ENCODE data around the gene ASF1A. TPM values are rescaled to one million over a fixed set of nuclear protein-coding genes. Genes with fewer than 3 reads are reported as not detected.

ASF1A gene
- total and polyA plus RNA-seq, 2 experiments from 2014 or later, result 25.4 to 72.2 TPM

DNA sequence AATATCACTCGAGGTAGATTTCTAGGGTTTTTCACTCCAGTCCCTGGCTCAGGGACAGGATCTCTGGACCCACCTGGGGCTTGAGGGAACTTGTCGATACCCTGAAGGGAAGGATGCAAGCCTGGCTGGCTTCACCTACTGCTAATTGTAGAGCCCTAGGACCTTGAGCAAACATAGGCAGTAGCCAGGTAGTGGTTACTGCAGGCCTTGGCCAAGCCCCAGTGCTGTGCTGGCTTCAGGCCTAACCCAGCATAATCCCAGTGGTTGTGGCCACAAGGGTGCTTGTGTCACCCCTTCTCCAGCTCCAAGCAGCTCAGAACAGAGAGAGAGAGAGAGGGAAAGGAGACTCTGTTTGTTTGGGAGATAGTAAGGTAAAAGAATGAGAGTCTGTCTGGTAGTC, 46.8 kb downstream of the ASF1A start:
- TF ChIP-seq, protein P1, sequence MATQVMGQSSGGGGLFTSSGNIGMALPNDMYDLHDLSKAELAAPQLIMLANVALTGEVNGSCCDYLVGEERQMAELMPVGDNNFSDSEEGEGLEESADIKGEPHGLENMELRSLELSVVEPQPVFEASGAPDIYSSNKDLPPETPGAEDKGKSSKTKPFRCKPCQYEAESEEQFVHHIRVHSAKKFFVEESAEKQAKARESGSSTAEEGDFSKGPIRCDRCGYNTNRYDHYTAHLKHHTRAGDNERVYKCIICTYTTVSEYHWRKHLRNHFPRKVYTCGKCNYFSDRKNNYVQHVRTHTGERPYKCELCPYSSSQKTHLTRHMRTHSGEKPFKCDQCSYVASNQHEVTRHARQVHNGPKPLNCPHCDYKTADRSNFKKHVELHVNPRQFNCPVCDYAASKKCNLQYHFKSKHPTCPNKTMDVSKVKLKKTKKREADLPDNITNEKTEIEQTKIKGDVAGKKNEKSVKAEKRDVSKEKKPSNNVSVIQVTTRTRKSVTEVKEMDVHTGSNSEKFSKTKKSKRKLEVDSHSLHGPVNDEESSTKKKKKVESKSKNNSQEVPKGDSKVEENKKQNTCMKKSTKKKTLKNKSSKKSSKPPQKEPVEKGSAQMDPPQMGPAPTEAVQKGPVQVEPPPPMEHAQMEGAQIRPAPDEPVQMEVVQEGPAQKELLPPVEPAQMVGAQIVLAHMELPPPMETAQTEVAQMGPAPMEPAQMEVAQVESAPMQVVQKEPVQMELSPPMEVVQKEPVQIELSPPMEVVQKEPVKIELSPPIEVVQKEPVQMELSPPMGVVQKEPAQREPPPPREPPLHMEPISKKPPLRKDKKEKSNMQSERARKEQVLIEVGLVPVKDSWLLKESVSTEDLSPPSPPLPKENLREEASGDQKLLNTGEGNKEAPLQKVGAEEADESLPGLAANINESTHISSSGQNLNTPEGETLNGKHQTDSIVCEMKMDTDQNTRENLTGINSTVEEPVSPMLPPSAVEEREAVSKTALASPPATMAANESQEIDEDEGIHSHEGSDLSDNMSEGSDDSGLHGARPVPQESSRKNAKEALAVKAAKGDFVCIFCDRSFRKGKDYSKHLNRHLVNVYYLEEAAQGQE (IDR thresholded peaks at IDR 0.05; ENCODE audit: unreplicated experiment), result no peak
- TF ChIP-seq JUNB (IDR thresholded peaks at IDR 0.05; ENCODE audit: unreplicated experiment), result no peak
- TF ChIP-seq EZH2 (IDR thresholded peaks at IDR 0.05; ENCODE audit: low read depth, unreplicated experiment), result no peak
- TF ChIP-seq ZNF114 (CRISPR knock-in tag; IDR thresholded peaks at IDR 0.05), result no peak
- TF ChIP-seq, protein P2, sequence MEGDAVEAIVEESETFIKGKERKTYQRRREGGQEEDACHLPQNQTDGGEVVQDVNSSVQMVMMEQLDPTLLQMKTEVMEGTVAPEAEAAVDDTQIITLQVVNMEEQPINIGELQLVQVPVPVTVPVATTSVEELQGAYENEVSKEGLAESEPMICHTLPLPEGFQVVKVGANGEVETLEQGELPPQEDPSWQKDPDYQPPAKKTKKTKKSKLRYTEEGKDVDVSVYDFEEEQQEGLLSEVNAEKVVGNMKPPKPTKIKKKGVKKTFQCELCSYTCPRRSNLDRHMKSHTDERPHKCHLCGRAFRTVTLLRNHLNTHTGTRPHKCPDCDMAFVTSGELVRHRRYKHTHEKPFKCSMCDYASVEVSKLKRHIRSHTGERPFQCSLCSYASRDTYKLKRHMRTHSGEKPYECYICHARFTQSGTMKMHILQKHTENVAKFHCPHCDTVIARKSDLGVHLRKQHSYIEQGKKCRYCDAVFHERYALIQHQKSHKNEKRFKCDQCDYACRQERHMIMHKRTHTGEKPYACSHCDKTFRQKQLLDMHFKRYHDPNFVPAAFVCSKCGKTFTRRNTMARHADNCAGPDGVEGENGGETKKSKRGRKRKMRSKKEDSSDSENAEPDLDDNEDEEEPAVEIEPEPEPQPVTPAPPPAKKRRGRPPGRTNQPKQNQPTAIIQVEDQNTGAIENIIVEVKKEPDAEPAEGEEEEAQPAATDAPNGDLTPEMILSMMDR (conservative IDR thresholded peaks at IDR 0.05; ENCODE audit: low read depth in 2 of 2), result no peak
- no peak for TF ChIP-seq POLR2AphosphoS5 (IDR thresholded peaks at IDR 0.05; ENCODE audit: low read depth)
- TF ChIP-seq CREB1 (CRISPR knock-in tag; IDR thresholded peaks at IDR 0.05; ENCODE audit: low read depth), result no peak
- no peak for TF ChIP-seq NANOG (IDR thresholded peaks at IDR 0.05; ENCODE audit: borderline replicate concordance)
- no peak overlapping the region for H3K27ac Mint-ChIP-seq
- no peak for ATAC-seq

DNA sequence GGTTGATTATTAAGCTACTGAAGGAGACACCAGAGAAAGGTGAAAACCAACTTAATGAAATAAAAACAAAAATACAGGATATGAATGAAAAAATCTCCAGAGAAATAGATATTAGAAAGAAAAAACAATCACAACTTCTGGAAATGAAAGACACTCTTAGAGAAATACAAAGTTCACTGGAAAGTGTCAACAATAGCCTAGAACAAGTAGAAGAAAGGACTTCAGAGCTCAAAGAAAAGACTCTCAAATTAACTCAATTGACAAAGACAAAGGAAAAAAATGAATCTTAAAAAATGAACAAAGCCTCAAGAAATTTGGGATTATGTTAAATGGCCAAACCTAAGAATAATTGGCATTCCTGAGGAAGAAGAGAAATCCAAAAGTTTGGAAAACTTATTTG, 51.3 kb downstream of the ASF1A start:
- H2AFZ ChIP-seq, result no peak overlapping the region
- peaks cover 6% of the 10 kb centered on the region for H3K27me3 Mint-ChIP-seq (ENCODE audit: insufficient read depth, low read depth, poor library complexity)
- H3K4me1 ChIP-seq (ENCODE audit: insufficient read depth), result no peaks in the 10 kb centered on the region
- H3K36me3 Mint-ChIP-seq (ENCODE audit: low read depth), result peaks cover 60% of the 10 kb centered on the region; the same call in 2 of the 3 replicates
- H3K36me3 ChIP-seq (ENCODE audit: insufficient read depth), result no peaks in the 10 kb centered on the region
- no peak overlapping the region for H3K4me3 ChIP-seq
- no peaks in the 10 kb centered on the region for H3K4me1 Mint-ChIP-seq
- no peaks in the 10 kb centered on the region for H4K20me1 ChIP-seq (replicated peaks; ENCODE audit: insufficient read depth)
- H3K27ac Mint-ChIP-seq, result no peak overlapping the region
- H3F3A ChIP-seq (replicated peaks; ENCODE audit: low read depth), result no peaks in the 10 kb centered on the region
- no peaks in the 10 kb centered on the region for H3K27me3 ChIP-seq (ENCODE audit: insufficient read depth)
- H3K4me3 Mint-ChIP-seq, result no peak overlapping the region
- no peak for TF ChIP-seq ZNF114 (CRISPR knock-in tag; IDR thresholded peaks at IDR 0.05)
- TF ChIP-seq, protein P1 (IDR thresholded peaks at IDR 0.05; ENCODE audit: unreplicated experiment), result no peak
- no peak for TF ChIP-seq POLR2AphosphoS5 (IDR thresholded peaks at IDR 0.05; ENCODE audit: low read depth)
- H3K9me3 Mint-ChIP-seq, result peaks cover 80% of the 10 kb centered on the region
- H3K9me2 ChIP-seq (ENCODE audit: insufficient read depth), result no peaks in the 10 kb centered on the region
- DNase-seq (ENCODE audit: low spot score) (no peak), ATAC-seq (no peak)
- no peak overlapping the region for H3K4me2 ChIP-seq
- H3K79me2 ChIP-seq (replicated peaks; ENCODE audit: insufficient read depth), result peaks cover 9% of the 10 kb centered on the region
- H3K27ac ChIP-seq (ENCODE audit: low read depth), result no peak overlapping the region

More for the DNA sequence above, 46.8 kb downstream of the ASF1A start:
- Histone ChIP-seq H3F3A (replicated peaks; ENCODE audit: low read depth) (no peaks in the 10 kb centered on the region), H3K79me2 (replicated peaks; ENCODE audit: insufficient read depth) (peaks cover 49% of the 10 kb centered on the region), H4K20me1 (replicated peaks; ENCODE audit: insufficient read depth) (no peaks in the 10 kb centered on the region), H2AFZ (no peak overlapping the region), H3K27me3 (ENCODE audit: insufficient read depth) (no peaks in the 10 kb centered on the region), H3K4me2 (no peak overlapping the region), H3K4me3 (no peak overlapping the region), H3K9me2 (ENCODE audit: insufficient read depth) (no peaks in the 10 kb centered on the region; the same call in 1 of the 2 replicates), H3K27ac (ENCODE audit: low read depth) (no peak overlapping the region), H3K4me1 (ENCODE audit: insufficient read depth) (0 out of 2 replicates have a peak, but pooled peaks cover 3% of the 10 kb centered on the region), H3K36me3 (ENCODE audit: insufficient read depth) (peaks cover 3% of the 10 kb centered on the region; the same call in 1 of the 2 replicates)
- Mint-ChIP-seq H3K27me3 (ENCODE audit: insufficient read depth, low read depth, poor library complexity) (peaks cover 6% of the 10 kb centered on the region), H3K4me3 (no peak overlapping the region), H3K4me1 (peaks cover 2% of the 10 kb centered on the region), H3K36me3 (ENCODE audit: low read depth) (peaks cover 87% of the 10 kb centered on the region), H3K9me3 (peaks cover 71% of the 10 kb centered on the region)
- DNase-seq (ENCODE audit: low spot score), result no peak
